OCI-LY3 (cell line): Measurements from ENCODE around the gene KCNC4.

Experiments used
- H2AFZ ChIP-seq: fragments of 200-600, 300-600 bp; shearing (Covaris generic); 2 replicates; pipeline ENCODE4 v1.6.0; 2014; ENCODE audit warnings: antibody characterized with exemption, low read depth, low read length
- H3K27ac ChIP-seq: fragments of 200-600, 300-600 bp; sonication (generic); 2 replicates; pipeline ENCODE4 v1.5.1; 2014; ENCODE audit warnings: mild to moderate bottlenecking, low read length, moderate library complexity, mixed read lengths
- H3K27me3 ChIP-seq: fragments of 200-600, 300-600 bp; sonication (generic); 2 replicates; pipeline ENCODE4 v1.6.1; 2014; ENCODE audit warnings: low read depth, low read length, mixed read lengths
- H3K36me3 ChIP-seq: fragments of 200-600, 300-600 bp; sonication (generic); replicated peaks from 2 replicates; pipeline ENCODE3; 2014; ENCODE audit warnings: low read depth, low read length, mixed read lengths
- H3K4me1 ChIP-seq: fragments of 300-600, 200-600 bp; sonication (generic); 2 replicates; pipeline ENCODE4 v1.6.1; 2014; ENCODE audit warnings: low read length, mixed read lengths
- H3K4me2 ChIP-seq: fragments of 200-600, 300-600 bp; sonication (generic); 2 replicates; pipeline ENCODE4 v1.6.1; 2014; ENCODE audit warnings: low read length, mixed read lengths
- H3K4me3 ChIP-seq: fragments of 300-600, 200-600 bp; sonication (generic); 2 replicates; pipeline ENCODE4 v1.5.1; 2014; ENCODE audit warnings: antibody characterized with exemption, mild to moderate bottlenecking, low read length, moderate library complexity
- H3K79me2 ChIP-seq: fragments of 300-600, 200-600 bp; shearing (Covaris generic); 2 replicates; pipeline ENCODE4 v1.6.1; 2014; ENCODE audit warnings: mild to moderate bottlenecking, low read length, mixed read lengths
- H3K9ac ChIP-seq: fragments of 300-600, 200-600 bp; shearing (Covaris generic); 2 replicates; pipeline ENCODE4 v1.6.0; 2014; ENCODE audit warnings: mild to moderate bottlenecking, low read length, moderate library complexity
- H3K9me3 ChIP-seq: fragments of 200-600, 300-600 bp; shearing (Covaris generic); 2 replicates; pipeline ENCODE4 v1.6.1; 2014; ENCODE audit warnings: low read length, mixed read lengths; ENCODE audit not compliant: insufficient read depth
- H4K20me1 ChIP-seq: fragments of 200-600, 300-600 bp; sonication (generic); 2 replicates; pipeline ENCODE4 v1.6.1; 2016; ENCODE audit warnings: low read length, mixed read lengths; ENCODE audit not compliant: insufficient read depth
- CTCF ChIP-seq: fragments of 200-600, 300-600 bp; sonication (generic); IDR thresholded peaks from 2 replicates; pipeline ENCODE4 v1.5.1; 2014; ENCODE audit warnings: antibody characterized with exemption, low read length, low read depth
- EZH2phosphoT487 ChIP-seq: fragments of 200-600 bp; shearing (Covaris generic); IDR thresholded peaks from 2 replicates; pipeline ENCODE4 v1.6.1; 2018; ENCODE audit warnings: antibody characterized with exemption, mixed run types, low read depth

KCNC4 gene

GRCh38 chr1:110163591-110163990 lies 46.5 kb upstream of the KCNC4 start:
- Histone ChIP-seq H3K79me2 (no peaks in the 10 kb centered on the region), H3K4me1 (no peaks in the 10 kb centered on the region), H3K27me3 (no peaks in the 10 kb centered on the region), H3K9me3 (no peaks in the 10 kb centered on the region), H4K20me1 (no peaks in the 10 kb centered on the region), H3K4me3 (no peak overlapping the region), H3K27ac (no peak overlapping the region), H3K36me3 (no peaks in the 10 kb centered on the region), H2AFZ (no peak overlapping the region), H3K4me2 (no peak overlapping the region), H3K9ac (no peak overlapping the region)
- no peak for TF ChIP-seq EZH2phosphoT487
- TF ChIP-seq CTCF, result no peak

GRCh38 chr1:110164725-110165350 lies 45.3 kb upstream of the KCNC4 start:
- Histone ChIP-seq H3K36me3 (no peaks in the 10 kb centered on the region), H3K27ac (no peak overlapping the region), H3K4me1 (no peaks in the 10 kb centered on the region), H2AFZ (no peak overlapping the region), H3K4me2 (no peak overlapping the region), H3K79me2 (no peaks in the 10 kb centered on the region), H4K20me1 (no peaks in the 10 kb centered on the region), H3K9me3 (no peaks in the 10 kb centered on the region), H3K9ac (no peak overlapping the region), H3K27me3 (no peaks in the 10 kb centered on the region), H3K4me3 (no peak overlapping the region)
- TF ChIP-seq CTCF (no peak), EZH2phosphoT487 (no peak)

GRCh38 chr1:110165761-110166231 lies 44.3 kb upstream of the KCNC4 start:
- H3K9me3 ChIP-seq, result no peaks in the 10 kb centered on the region
- no peak overlapping the region for H3K9ac ChIP-seq
- H3K4me2 ChIP-seq, result no peak overlapping the region
- H2AFZ ChIP-seq, result no peak overlapping the region
- H4K20me1 ChIP-seq, result no peaks in the 10 kb centered on the region
- H3K79me2 ChIP-seq, result no peaks in the 10 kb centered on the region
- H3K4me1 ChIP-seq, result no peaks in the 10 kb centered on the region
- TF ChIP-seq EZH2phosphoT487, result no peak
- H3K36me3 ChIP-seq, result no peaks in the 10 kb centered on the region
- H3K27ac ChIP-seq, result no peak overlapping the region
- no peaks in the 10 kb centered on the region for H3K27me3 ChIP-seq
- H3K4me3 ChIP-seq, result no peak overlapping the region

- TF ChIP-seq CTCF, result no peak
- TF ChIP-seq EZH2phosphoT487, result no peak
- H3K27me3 ChIP-seq, result no peaks in the 10 kb centered on the region
- H3K79me2 ChIP-seq, result no peaks in the 10 kb centered on the region
- H2AFZ ChIP-seq, result no peak overlapping the region
- H3K4me3 ChIP-seq, result no peak overlapping the region
- no peaks in the 10 kb centered on the region for H4K20me1 ChIP-seq
- H3K9me3 ChIP-seq, result no peaks in the 10 kb centered on the region
- no peak overlapping the region for H3K4me2 ChIP-seq
- no peak overlapping the region for H3K9ac ChIP-seq
- H3K27ac ChIP-seq, result no peak overlapping the region
- H3K4me1 ChIP-seq, result no peaks in the 10 kb centered on the region
- H3K36me3 ChIP-seq, result no peaks in the 10 kb centered on the region
Measured at GRCh38 chr1:110166861-110167260, 43.3 kb upstream of the KCNC4 start.
